NT2/D1 (cell line): Measurements from ENCODE around the gene SEPTIN5.

Experiments used
- DNase-seq: peaks from one replicate; pipeline ENCODE4 v3.0.0-alpha.2; 2011; ENCODE audit warnings: low read depth, low spot score
- H3K27me3 ChIP-seq: 2 replicates; pipeline ENCODE4 v1.6.0; 2011; ENCODE audit warnings: mild to moderate bottlenecking; ENCODE audit not compliant: insufficient read length, insufficient read depth
- H3K36me3 ChIP-seq: 2 replicates; pipeline ENCODE4 v1.6.1; 2011; ENCODE audit warnings: mild to moderate bottlenecking, low read length, mixed read lengths; ENCODE audit not compliant: insufficient read depth, insufficient read length
- H3K4me1 ChIP-seq: 2 replicates; pipeline ENCODE4 v1.5.1; 2011; ENCODE audit not compliant: insufficient read depth, insufficient read length
- H3K4me3 ChIP-seq: 2 replicates; pipeline ENCODE4 v1.5.1; 2011; ENCODE audit warnings: low read depth; ENCODE audit not compliant: insufficient read length
- H3K9ac ChIP-seq: 2 replicates; pipeline ENCODE4 v1.6.0; 2011; ENCODE audit warnings: low read depth; ENCODE audit not compliant: insufficient read length
- H3K9me3 ChIP-seq: 2 replicates; pipeline ENCODE4 v1.5.1; 2011; ENCODE audit warnings: mild to moderate bottlenecking, low read length; ENCODE audit not compliant: insufficient read depth
- SUZ12 ChIP-seq: IDR thresholded peaks from 2 replicates; pipeline ENCODE4 v1.6.1; 2011; ENCODE audit not compliant: insufficient read length, insufficient read depth; ENCODE audit errors: extremely low read depth
- YY1 ChIP-seq: IDR thresholded peaks from 2 replicates; pipeline ENCODE4 v1.6.1; 2011; ENCODE audit not compliant: insufficient read length, insufficient read depth
- ZNF274 ChIP-seq: IDR thresholded peaks from 2 replicates; pipeline ENCODE4 v1.6.1; 2011; ENCODE audit warnings: mild to moderate bottlenecking, low read depth, low read length

The SEPTIN5 gene

GRCh38 chr22:19729507-19729906 is 15.2 kb downstream of the SEPTIN5 start:
- peaks cover 9% of the 10 kb centered on the region for H3K4me1 ChIP-seq
- no peak overlapping the region for H3K4me3 ChIP-seq
- H3K36me3 ChIP-seq, result no peaks in the 10 kb centered on the region
- H3K9me3 ChIP-seq, result peaks cover 6% of the 10 kb centered on the region; the same call in 1 of the 2 replicates
- no peak for DNase-seq
- H3K9ac ChIP-seq, result no peak overlapping the region
- peaks cover 30% of the 10 kb centered on the region for H3K27me3 ChIP-seq
- TF ChIP-seq SUZ12 (no peak), ZNF274 (no peak), YY1 (no peak)

GRCh38 chr22:19730198-19730597 is 15.9 kb downstream of the SEPTIN5 start:
- TF ChIP-seq YY1 (no peak), ZNF274 (no peak), SUZ12 (no peak)
- H3K27me3 ChIP-seq, result peaks cover 23% of the 10 kb centered on the region
- no peak for DNase-seq
- peak overlapping the region; percentile 79 for H3K9ac ChIP-seq
- H3K4me3 ChIP-seq, result no peak overlapping the region
- peaks cover 6% of the 10 kb centered on the region for H3K4me1 ChIP-seq
- H3K9me3 ChIP-seq, result no peaks in the 10 kb centered on the region; the same call in 1 of the 2 replicates
- H3K36me3 ChIP-seq, result no peaks in the 10 kb centered on the region

- Histone ChIP-seq H3K9me3 (no peaks in the 10 kb centered on the region), H3K27me3 (peaks cover 19% of the 10 kb centered on the region), H3K9ac (peak overlapping the region; percentile 79), H3K4me1 (peaks cover 6% of the 10 kb centered on the region), H3K4me3 (peak overlapping the region; percentile 34), H3K36me3 (no peaks in the 10 kb centered on the region)
- no peak for TF ChIP-seq YY1
- no peak for TF ChIP-seq SUZ12
- TF ChIP-seq ZNF274, result no peak
- DNase-seq, result peak; percentile 43
These were observed 16.5 kb downstream of the SEPTIN5 start for GRCh38 chr22:19730655-19731360.

GRCh38 chr22:19731361-19732135 is 17.2 kb downstream of the SEPTIN5 start:
- H3K9me3 ChIP-seq, result no peaks in the 10 kb centered on the region
- H3K4me3 ChIP-seq, result no peak overlapping the region
- peaks cover 19% of the 10 kb centered on the region for H3K27me3 ChIP-seq
- H3K9ac ChIP-seq, result no peak overlapping the region
- no peaks in the 10 kb centered on the region for H3K36me3 ChIP-seq
- no peak for DNase-seq
- peaks cover 8% of the 10 kb centered on the region for H3K4me1 ChIP-seq
- TF ChIP-seq SUZ12 (no peak), ZNF274 (no peak), YY1 (no peak)

- peaks cover 12% of the 10 kb centered on the region for H3K4me1 ChIP-seq
- no peak for DNase-seq
- no peaks in the 10 kb centered on the region for H3K9me3 ChIP-seq
- H3K36me3 ChIP-seq, result no peaks in the 10 kb centered on the region
- TF ChIP-seq YY1 (no peak), ZNF274 (no peak), SUZ12 (no peak)
- H3K4me3 ChIP-seq, result no peak overlapping the region
- peaks cover 12% of the 10 kb centered on the region for H3K27me3 ChIP-seq
- H3K9ac ChIP-seq, result peak overlapping the region; percentile 10
These were observed 18.3 kb downstream of the SEPTIN5 start for GRCh38 chr22:19732403-19733113.

- H3K4me3 ChIP-seq, result no peak overlapping the region
- H3K4me1 ChIP-seq, result peaks cover 20% of the 10 kb centered on the region
- no peak for TF ChIP-seq ZNF274
- TF ChIP-seq YY1, result no peak
- no peak for TF ChIP-seq SUZ12
- H3K9ac ChIP-seq, result no peak overlapping the region
- DNase-seq, result no peak
- peaks cover 12% of the 10 kb centered on the region for H3K27me3 ChIP-seq
- H3K36me3 ChIP-seq, result no peaks in the 10 kb centered on the region
- H3K9me3 ChIP-seq, result no peaks in the 10 kb centered on the region
These were observed 19.5 kb downstream of the SEPTIN5 start for GRCh38 chr22:19733755-19734154.
